GM19099 (cell line): ENCODE results near the gene ADAMTS2.

Experiments used
- POLR2A ChIP-seq: IDR thresholded peaks from 3 replicates; pipeline ENCODE4 v1.6.1; 2011; ENCODE audit warnings: low read depth; ENCODE audit not compliant: insufficient read length; ENCODE audit errors: extremely low read depth

Gene ADAMTS2

DNA sequence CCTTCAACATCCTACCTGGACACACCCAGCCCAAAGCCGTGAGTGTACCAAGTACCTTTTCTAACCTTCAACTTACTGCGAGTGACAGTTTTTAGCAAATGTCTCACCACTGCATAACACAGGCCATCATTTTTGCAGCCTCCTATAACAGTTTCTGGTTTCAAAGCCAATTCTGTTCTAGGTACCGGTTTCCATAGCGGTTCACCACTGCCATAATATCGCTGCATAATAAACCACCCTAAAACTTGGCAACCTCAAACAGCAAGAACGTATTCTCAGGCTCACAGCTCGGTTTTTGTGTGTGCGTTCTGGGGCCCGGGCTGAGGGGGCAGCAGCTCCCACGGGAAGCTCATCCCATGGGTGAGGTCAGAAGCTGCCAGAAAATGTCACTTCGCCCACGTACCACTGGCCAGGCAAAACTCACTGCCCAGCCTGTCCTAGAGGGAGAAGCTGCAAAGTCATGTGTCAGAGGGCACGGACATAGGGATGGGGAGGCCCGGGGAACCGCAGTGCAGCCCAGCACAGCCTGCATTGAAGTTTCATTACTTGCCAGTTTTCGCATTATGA is 15.9 kb upstream of the ADAMTS2 start:
- no peak for TF ChIP-seq POLR2A

DNA sequence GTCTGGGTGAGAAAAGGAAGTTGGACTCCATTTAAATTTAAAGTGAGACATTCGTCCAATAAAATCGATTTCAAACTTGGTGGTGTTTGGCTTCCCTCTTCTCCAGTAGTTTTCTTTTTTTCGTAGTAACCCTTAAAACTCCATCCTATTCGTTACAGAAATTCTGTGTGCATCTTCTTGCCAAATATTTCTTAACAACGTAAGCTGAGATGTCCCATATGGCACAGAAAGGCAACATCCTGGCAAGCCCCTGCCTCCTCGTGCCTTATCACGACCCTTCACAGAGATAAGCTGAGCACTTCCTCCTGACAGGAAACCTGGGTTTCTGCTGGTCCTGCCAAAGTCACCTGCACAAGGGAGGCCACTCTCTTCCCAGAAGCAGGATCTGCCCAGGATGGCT is 11.8 kb upstream of the ADAMTS2 start:
- no peak for TF ChIP-seq POLR2A

DNA sequence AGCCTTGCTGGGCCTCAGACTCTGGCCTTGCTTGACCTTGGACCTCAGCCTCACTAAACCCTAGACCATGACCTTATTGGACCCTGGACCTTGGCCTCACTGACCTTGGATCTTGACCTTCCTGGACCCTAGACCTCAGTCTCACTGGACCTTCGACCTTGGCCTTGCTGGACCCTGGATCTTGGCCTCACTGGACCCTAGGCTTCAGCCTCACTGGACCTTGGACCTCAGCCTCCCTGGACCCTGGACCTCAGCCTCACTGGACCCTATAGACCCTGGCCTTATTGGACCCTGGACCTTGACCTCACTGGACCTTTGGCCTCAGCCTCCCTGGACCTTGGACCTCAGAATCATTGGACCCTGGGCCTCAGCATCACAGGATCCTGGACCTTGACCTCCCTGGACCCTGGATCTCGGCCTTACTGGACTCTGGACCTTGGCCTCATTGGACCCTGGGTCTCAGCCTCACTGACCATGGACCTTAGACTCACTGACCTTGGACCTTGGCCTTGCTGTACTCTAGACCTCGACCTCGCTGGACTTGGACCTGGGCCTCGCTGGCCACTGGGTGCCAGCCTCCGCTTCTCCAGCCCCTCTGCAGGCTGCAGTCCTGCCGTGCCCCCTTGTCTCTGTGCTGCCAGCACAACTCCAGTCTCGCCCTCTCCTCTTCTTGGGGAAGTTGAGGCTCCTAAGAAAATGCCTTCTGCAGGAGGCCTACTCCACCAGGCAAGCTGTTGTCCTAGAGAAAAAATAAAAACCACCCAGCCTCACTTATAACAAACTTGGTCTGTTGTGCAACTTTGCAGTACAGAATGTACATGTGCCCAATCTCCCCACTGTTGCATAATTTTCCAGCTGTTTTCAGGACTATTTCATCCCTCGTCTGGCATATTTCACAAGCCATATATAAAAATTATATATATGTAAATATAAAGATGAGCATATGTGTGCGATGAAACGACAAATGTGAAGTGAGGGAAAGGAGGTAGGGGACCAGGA is 11.0 kb upstream of the ADAMTS2 start:
- no peak for TF ChIP-seq POLR2A

DNA sequence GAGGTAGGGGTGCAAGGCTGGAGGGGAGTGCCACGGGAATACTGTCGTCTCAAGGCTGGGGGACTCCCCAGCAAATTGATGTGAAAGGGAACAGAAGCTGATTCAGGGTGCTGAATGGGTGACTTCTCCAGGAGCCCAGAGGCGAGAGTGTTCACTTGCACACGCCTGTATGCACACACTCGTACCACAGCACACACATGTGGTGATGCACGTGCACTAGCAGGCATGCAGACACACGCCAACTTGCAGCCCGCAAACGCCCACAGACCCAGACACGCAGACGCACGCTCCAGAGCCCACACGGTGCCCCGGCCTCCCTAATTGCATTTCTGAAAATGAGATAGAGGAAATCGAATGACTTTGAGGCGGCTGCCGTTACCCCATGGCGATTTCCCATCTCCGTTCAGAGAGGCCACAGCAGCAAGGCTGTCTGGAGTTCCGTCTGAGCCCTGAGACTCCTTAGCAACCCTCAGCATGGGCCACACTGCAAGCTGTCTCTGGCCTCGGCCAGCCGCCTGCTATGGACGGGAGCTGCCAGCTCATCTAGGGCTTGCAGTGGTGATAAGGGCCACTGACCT is 9.1 kb upstream of the ADAMTS2 start:
- no peak for TF ChIP-seq POLR2A

DNA sequence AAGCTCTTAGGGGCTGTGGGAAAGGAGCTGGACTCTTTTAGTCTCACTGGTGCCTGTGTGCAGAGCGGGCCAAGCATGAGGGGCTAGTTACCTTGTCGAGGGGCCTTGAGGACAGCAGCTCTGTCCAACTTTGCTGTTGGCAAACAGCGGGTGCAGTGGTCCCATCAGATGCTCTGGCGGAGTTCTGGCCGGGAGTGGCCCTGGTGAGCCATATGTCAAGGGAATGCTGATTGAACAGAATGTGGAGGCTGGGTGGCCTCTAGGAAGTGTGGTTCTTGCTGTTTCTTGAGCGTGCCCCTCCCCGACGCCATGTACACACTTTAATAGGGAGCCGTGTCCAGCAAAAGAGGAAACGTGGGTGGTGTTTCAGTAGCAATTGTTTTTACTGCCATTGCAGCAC is 3.6 kb upstream of the ADAMTS2 start:
- no peak for TF ChIP-seq POLR2A

DNA sequence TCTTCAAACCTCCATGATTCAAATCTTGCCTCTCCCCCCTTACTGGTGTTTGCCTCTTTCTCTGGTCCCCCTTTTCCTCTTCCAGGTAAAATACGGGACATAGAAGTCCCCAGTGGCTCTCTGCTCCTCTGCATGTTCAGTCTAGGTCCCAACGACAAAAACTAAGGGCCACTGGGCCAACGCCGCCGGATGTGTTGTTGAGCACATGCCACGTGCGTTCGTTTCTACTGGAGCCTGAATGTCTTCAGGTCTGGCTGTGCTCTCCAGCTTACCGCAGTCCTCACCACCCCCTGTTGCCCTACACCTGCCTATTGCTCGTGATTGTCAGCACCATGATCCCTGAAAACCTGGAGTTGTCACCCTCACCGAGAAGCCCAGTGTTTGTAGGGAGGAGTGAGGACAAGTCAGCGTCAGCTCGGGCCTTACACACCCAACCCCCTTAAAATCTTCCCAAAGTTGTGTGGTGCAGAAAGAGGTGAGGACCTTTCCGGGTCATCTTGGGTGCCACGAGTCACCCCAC is 2.8 kb upstream of the ADAMTS2 start:
- TF ChIP-seq POLR2A = no peak

DNA sequence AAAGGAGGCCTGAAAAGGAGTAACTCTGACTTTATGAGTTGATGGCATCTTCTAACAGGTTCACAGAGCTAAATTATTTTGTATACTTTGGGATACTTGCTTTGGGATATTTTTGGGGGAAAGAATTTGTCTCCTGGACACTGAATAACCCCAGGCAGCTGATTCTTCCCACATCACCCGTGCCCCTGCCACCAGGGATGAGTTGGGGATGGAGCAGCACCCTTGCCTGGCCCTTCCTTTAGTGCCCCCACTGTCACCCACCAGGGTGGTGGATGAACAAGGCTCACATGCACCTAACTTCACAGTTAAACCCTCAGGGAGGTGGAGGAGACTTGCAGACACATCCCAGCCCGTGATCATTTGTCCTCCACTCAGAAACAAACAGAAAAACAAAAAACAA is 2.3 kb upstream of the ADAMTS2 start:
- TF ChIP-seq POLR2A = no peak

DNA sequence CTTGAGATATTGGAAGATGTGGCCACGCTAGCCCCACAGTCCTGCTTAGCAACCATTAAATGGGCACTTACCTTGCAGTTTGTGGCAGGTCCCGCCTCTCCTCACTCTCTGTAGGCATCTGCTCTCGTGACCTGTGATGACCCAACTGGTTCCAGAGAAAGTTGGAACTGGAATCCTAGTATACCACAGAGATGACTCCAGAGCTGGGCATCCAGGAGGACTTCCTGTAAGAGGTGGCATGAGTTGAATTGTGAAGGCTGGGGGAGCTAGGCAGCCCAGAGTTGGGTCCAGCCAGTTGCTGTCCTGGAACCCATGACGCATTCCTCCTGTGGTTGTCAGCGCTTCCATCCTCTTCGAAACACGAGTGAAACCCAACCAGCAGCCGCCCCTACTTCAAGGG is 1.6 kb upstream of the ADAMTS2 start:
- no peak for TF ChIP-seq POLR2A

DNA sequence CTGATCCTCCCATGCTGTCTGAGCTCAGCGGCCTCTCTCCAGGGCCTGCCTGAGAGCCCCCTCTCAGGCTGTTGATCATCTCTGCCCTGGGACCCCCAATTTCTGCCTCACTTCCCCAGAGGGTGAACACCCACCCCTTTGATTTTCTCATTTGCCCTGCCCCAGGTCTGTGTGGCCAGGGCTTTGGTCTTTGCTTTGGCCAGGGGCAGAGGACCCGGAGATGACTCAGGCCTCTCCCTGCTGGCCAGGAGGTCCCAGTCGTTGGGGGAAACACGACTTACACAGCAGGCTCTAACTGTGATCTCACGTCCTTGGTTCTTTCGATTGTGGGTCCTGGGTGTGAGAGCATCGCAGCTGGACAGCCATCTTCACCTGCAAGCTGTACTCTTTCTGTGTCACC is 1.1 kb upstream of the ADAMTS2 start:
- TF ChIP-seq POLR2A = no peak

DNA sequence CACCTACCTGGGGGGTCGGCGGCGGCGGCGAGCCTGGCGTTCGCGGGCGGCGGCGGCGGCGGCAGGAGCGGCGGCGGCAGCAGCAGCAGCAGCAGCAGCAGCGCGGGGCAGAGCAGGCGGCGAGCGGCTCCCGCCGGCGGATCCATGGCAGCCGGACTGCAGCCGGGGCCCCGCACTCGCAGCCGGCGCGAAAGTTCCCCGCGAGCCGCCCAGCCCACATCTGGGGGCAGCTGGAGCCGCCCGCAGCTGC is 153 bp downstream of the ADAMTS2 start:
- no peak for TF ChIP-seq POLR2A

DNA sequence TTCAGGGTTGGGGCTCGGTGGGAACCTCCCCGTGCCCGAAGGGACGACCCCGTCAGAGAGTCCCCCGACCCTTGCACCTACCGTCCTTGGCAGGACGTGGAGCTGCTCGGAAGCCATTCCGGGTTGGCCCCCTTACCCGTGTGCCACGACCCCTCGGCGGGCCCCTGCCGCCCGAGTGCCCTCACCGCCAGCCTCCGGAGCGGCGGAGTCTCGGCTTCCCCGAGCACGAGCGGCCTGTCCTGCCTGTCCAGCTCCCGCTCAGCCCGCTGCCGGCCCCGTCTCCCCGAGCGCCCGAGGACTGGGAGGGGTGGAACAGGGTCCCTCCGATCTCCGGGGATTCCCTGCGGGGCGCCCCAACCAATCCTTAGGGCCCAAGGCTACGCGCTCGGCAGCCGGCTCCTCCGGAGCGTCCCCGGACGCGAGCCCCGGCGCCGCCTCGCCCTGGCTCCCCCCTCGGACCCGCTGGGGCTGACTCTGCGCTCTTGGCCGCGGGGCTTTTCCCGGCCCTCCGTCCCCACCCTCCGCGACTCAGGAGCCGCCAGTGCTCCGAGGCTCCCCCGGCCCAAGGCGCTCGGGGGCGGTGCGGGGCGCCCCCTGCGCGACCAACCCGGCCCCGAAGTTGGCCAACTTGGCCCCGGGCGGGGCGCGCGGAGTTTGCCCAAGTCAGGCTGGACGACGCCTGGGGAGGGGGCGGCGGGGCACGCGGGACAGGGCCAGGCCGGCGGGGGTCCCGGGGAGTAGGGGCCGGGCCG is 654 bp downstream of the ADAMTS2 start:
- TF ChIP-seq POLR2A = no peak

DNA sequence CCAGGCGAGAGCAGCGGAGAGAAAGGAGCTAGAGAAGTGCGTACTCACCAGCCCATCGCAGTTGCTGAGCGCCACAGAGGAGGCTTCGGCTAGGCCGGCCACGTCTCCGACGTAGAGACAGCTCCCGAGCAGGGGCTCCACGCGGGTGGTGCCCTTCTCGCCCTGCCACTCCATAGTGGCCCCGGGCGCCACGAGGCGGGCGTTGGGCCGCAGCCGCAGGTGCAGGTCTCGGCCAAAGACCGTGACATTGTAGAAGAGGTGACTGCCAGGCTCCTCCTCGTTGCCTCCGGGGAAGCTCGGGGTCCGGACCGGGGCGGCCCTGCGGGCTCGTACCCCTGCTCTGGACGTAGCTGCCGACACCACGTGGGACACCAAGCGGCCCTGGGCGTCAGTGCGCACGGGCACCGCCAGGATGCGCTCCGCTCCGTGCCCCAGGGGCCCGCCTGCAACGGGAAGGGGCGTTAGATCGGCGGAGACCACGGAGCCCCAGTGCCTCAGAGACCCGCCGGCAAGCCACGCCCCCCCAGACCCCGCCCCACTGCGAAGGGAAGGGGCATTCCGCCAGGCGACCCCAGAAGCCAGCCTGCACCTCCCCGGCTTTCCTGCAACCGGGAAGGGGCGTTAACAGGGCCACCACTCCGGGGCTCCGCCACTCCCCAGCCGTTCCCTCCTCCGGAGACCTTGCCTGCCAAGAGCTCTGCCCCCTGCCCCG is 1.4 kb downstream of the ADAMTS2 start:
- TF ChIP-seq POLR2A = no peak

DNA sequence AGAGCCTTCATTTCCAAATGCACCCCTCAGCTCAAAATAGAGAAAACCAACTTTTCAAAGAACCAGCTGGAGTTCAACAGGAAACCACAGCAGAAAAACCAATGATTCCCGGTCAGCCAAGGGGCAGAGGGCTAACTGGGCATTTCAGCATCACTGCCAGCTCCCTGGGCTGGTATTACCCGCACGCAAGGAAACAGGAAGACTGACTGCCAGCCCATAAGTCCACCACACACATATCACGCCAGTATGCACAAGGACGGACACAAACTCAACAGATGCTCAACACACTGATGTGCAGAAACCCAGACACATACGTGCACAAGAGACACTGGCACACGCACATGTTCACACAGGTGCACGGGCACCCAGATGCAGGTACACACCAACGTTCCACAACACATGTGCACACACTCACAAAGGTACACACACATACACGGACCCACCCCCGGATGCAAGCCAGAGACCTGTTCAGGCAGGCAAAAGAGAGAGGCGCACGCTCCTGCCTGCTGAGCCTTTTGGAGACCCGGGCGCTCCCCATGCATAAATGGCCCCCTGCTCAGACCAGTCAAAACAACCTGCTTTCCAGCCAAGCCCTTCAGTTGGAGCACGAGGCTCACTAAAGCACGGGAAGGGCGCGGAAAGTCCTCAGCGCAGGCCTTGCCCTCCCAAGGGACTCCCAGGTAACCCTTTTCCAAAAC is 2.1 kb downstream of the ADAMTS2 start:
- no peak for TF ChIP-seq POLR2A

DNA sequence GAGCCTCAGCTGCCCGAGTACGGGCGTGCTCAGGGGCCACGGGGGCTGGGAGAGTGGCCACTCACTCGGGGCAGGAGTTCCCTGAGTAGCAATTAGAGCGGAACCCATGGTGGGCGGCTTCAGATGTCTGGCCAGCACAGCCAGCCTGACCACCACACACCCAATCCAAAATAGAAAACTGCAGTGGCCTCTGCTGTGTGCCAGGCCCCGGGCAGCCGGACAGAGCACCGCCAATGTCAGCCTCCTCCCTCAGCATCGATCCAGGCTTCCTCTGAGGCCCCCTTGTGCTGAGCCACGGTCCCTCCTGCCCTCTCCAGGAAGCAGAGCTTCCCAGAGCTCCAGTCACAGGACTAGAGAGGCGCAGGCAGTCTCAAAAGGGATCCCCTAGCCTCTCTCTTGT is 2.7 kb downstream of the ADAMTS2 start:
- TF ChIP-seq POLR2A = no peak
